ENCODE data around the gene PARD3. TPM values are rescaled to one million over a fixed set of nuclear protein-coding genes. Genes with fewer than 3 reads are reported as not detected.

The PARD3 gene
- total RNA-seq, 1 donor from 2014 or later = 37.5 TPM

GRCh38 chr10:34121125-34121753 lies 693.9 kb downstream of the PARD3 start:
- intact Hi-C loops (cut with DNase I) = no loop called here
- Histone ChIP-seq H3K27ac (no peak overlapping the region), H3K27me3 (no peaks in the 10 kb centered on the region), H3K9me3 (no peaks in the 10 kb centered on the region), H3K36me3 (no peaks in the 10 kb centered on the region), H3K4me3 (no peak overlapping the region), H3K4me1 (peaks cover 0 to 15% of the 10 kb centered on the region in 2 donors)
- TF ChIP-seq CTCF (IDR thresholded peaks at IDR 0.05) = no peak
- no peak for DNase-seq (ENCODE audit: low spot score in 2 of 2)

GRCh38 chr10:34119456-34119855 lies 695.6 kb downstream of the PARD3 start:
- TF ChIP-seq CTCF (IDR thresholded peaks at IDR 0.05) = no peak
- intact Hi-C loops (cut with DNase I) = no loop called here
- Histone ChIP-seq H3K9me3 (no peaks in the 10 kb centered on the region), H3K27ac (no peak overlapping the region), H3K4me1 (peaks cover 0 to 15% of the 10 kb centered on the region in 2 donors), H3K4me3 (no peak overlapping the region), H3K36me3 (no peaks in the 10 kb centered on the region), H3K27me3 (no peaks in the 10 kb centered on the region)
- no peak for DNase-seq (ENCODE audit: low spot score in 2 of 2)

GRCh38 chr10:34116681-34117271 lies 698.3 kb downstream of the PARD3 start:
- Histone ChIP-seq H3K27me3 (no peaks in the 10 kb centered on the region), H3K4me1 (peaks cover 0 to 8% of the 10 kb centered on the region in 2 donors), H3K36me3 (no peaks in the 10 kb centered on the region), H3K4me3 (peak overlapping the region in 1 of 2 donors; percentile 50), H3K9me3 (no peaks in the 10 kb centered on the region), H3K27ac (no peak overlapping the region)
- no peak for TF ChIP-seq CTCF (IDR thresholded peaks at IDR 0.05)
- no peak for DNase-seq (ENCODE audit: low spot score in 2 of 2)
- intact Hi-C loops (cut with DNase I) = no loop called here

- peak overlapping the region in 1 of 2 donors; percentile 50 for H3K4me3 ChIP-seq
Measured at GRCh38 chr10:34116220-34116641, 698.9 kb downstream of the PARD3 start.

GRCh38 chr10:34114914-34115313 lies 700.2 kb downstream of the PARD3 start:
- no peak for TF ChIP-seq CTCF (IDR thresholded peaks at IDR 0.05)
- Histone ChIP-seq H3K27me3 (no peaks in the 10 kb centered on the region), H3K9me3 (no peaks in the 10 kb centered on the region), H3K36me3 (peaks cover 5 to 6% of the 10 kb centered on the region in 2 donors), H3K4me1 (peaks cover 0 to 3% of the 10 kb centered on the region in 2 donors), H3K27ac (no peak overlapping the region), H3K4me3 (no peak overlapping the region)
- intact Hi-C loops (cut with DNase I) = no loop called here
- no peak for DNase-seq (ENCODE audit: low spot score in 2 of 2)

More at GRCh38 chr10:34116220-34116641, 698.9 kb downstream of the PARD3 start:
- H3K36me3 ChIP-seq = no peaks in the 10 kb centered on the region
- intact Hi-C loops (cut with DNase I) = no loop called here
- H3K9me3 ChIP-seq = no peaks in the 10 kb centered on the region
- DNase-seq (ENCODE audit: low spot score in 2 of 2) = no peak
- H3K27ac ChIP-seq = no peak overlapping the region
- peaks cover 0 to 3% of the 10 kb centered on the region in 2 donors for H3K4me1 ChIP-seq
- no peaks in the 10 kb centered on the region for H3K27me3 ChIP-seq
- no peak for TF ChIP-seq CTCF (IDR thresholded peaks at IDR 0.05)
